ENCODE data around the gene ZBTB45.
"Not testable (repeated sequence)": the region's sequence is repeated elsewhere in the genome, so short reads cannot be mapped to it uniquely, and the experiment has no call there.

Gene ZBTB45

DNA sequence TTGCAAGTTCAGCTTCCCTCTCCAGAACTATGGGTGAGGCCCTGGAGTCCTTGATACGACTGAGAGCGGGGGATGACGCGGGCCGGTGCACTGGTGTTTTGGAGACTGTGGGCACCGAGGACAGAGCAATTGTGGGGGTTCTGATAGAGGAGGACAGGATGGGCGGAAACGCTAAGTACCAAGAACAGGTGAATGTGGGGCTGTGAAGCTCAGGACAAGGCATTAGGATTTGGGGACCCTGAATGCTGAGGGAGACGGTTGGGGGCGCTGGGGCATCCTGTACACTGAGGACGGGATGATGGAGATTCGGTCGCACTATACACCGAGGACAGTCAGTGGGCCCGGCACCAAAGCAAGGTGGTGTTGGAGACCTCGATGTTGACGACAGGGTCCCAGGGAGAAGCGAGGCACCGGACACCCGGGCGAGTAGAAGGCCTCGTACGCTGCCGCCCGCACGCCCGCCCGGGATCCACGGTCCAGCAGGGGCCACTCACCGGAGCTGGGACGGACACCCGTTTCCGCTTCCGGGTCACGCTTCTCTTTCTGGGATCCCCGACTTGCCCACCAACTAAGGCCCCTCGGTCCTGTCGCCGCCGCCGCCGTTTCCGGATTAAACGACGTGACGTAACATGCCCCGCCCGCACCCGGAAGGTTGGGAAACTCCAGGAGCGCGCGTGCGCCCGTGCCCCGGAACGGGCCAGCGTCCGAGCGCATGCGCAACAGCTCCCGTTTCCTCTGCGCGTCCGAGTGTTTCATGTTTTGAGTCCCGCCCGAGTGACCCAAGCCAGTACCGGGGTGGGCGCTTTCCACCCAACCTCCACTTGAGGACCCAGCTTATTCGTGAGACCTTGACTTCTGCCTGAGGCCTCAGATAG is 35.1 kb upstream of the ZBTB45 start, which contains the start of gene CHMP2A:
TSS of gene CHMP2A (minus strand) at position 612 of the 875 bp plus-strand sequence. CDS start 893 bp downstream, outside the sequence.
- no peak for DNase-seq

GRCh38 chr19:58553799-58554493 is 34.3 kb upstream of the ZBTB45 start:
- DNase-seq = no peak

DNA sequence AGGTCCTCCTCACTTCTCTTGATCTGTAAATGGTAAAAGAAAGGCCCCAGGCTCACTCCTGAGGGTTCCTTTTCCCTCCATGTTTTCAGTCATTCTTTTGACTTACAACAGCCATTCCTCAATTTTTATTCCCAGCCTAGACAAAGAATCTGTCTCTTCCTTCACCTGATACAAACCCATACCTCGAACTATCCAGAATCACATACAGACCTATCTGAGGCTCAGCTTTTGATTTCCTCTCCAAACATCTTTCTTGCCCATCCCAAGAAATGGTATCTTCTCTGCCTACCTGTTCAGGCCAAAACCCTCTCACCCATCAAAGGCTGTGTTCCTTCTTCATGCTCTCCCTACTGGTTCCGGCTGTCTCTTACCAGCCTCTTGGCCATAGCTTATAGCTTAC is 33.0 kb upstream of the ZBTB45 start:
- no peak for DNase-seq

- no peak for DNase-seq
Measured at GRCh38 chr19:58551577-58552471, 32.2 kb upstream of the ZBTB45 start.

- DNase-seq = no peak
Measured at GRCh38 chr19:58551123-58551497, 31.5 kb upstream of the ZBTB45 start.

DNA sequence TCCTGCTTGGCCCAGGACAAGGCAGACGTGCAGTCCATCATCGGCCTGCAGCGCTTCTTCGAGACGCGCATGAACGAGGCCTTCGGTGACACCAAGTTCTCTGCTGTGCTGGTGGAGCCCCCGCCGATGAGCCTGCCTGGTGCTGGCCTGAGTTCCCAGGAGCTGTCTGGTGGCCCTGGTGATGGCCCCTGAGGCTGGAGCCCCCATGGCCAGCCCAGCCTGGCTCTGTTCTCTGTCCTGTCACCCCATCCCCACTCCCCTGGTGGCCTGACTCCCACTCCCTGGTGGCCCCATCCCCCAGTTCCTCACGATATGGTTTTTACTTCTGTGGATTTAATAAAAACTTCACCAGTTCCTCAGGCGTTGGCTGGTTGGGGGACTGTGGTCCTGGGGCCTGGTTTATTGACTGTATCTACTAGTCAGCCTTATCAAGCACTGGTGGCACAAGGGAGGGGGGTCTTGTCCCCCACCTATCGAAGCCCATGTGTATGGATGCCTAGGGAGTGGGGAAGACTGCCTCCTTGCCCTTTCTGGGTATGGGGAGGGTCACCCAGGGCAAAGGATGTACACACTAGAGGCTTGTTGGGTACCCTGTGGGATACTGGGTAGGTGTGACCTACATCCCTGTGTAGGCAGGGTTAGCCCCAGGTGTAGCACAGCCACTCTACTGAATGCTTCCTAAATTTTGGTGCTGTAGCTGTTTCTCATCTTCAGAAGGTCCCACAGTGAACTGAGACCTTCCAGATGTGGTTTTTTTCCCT is 30.9 kb upstream of the ZBTB45 start:
- no peak for DNase-seq

GRCh38 chr19:58549664-58550361 is 30.2 kb upstream of the ZBTB45 start:
- DNase-seq = no peak

GRCh38 chr19:58548859-58549663 is 29.5 kb upstream of the ZBTB45 start:
- no peak for DNase-seq

- no peak for DNase-seq
Measured at GRCh38 chr19:58547323-58548312, 28.0 kb upstream of the ZBTB45 start.

- no peak for DNase-seq
Measured at GRCh38 chr19:58546019-58546530, 26.5 kb upstream of the ZBTB45 start.

GRCh38 chr19:58545286-58546018 is 25.8 kb upstream of the ZBTB45 start:
- no peak for DNase-seq

GRCh38 chr19:58544591-58545285 is 25.1 kb upstream of the ZBTB45 start:
- DNase-seq = no peak

DNA sequence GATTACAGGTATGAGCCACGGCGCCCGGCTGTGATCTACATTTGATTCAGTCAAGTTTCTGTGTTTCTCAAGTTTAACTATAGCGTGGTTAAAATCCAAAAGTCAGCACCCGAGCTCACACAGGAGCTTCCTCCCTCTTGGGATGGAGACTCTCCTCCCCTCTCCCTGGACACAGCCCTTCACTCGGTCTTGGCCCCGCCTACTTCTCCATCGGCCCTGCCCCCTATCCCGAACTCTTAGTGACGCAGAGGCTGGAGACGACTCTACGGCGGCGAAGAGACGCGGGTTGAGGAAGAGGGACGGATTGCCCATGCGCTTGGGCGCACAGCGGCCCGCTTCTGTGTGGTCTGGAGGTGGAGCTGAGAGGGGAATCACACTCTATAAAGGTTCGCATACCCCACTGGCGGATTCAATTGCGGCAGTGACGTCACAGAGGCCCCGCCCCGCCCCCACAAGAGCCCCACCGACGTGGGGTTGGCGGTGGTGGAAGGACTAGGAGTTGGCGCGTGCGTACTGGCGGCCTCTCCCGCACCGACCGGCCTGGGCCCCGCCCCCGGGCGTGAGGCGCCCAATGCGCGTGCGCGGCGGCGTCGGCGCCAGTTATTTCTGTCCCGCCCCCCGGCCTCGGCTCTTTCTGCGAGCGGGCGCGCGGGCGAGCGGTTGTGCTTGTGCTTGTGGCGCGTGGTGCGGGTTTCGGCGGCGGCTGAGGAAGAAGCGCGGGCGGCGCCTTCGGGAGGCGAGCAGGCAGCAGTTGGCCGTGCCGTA is 24.4 kb upstream of the ZBTB45 start, which contains the start of gene TRIM28:
TSS of gene TRIM28 (plus strand) at position 239 of the 765 bp plus-strand sequence. CDS start 694 bp downstream, outside the sequence.
- DNase-seq = no peak

- not testable (repeated sequence) for DNase-seq
Measured at GRCh38 chr19:58542641-58543372, 23.2 kb upstream of the ZBTB45 start.

DNA sequence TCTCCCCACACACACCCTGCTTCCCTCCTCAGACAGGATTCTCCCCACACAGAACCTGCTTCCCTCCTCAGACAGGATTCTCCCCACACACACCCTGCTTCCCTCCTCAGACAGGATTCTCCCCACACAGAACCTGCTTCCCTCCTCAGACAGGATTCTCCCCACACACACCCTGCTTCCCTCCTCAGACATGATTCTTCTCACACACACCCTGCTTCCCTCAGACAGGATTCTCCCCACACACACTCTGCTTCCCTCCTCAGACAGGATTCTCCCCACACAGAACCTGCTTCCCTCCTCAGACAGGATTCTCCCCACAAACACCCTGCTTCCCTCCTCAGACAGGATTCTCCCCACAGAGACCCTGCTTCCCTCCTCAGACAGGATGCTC is 19.6 kb upstream of the ZBTB45 start:
- DNase-seq = not testable (repeated sequence)
